HepG2 (cell line): ENCODE data around the gene FAM171A2. TPM values are rescaled to one million over a fixed set of nuclear protein-coding genes. Genes with fewer than 3 reads are reported as not detected.

Source experiments
- ATAC-seq: fragments of 200-7000 bp; cut with Tn5 transposase; 3 replicates; pipeline ENCODE4 v1.9.1; 2020; ENCODE audit warnings: mild to moderate bottlenecking, moderate library complexity
- BruUV-seq: library from RNA; stranded (reverse); fragments of 400-500 nt; replicated peaks from 2 replicates; lab custom pipeline; 2021; lab: Mats Ljungman, UMichigan
- CTCF ChIA-PET: fragments of 300-600 bp; formaldehyde crosslinking; extraction: SDS; loops from one replicate; lab custom pipeline; 2021; ENCODE audit warnings: low total read pairs, inconsistent platforms, low intra/inter-chr PET ratio; lab: Yijun Ruan, JAX
- POLR2A ChIA-PET: fragments of 350-600 bp; sonication (Branson Sonifier 250); formaldehyde crosslinking; loops from one replicate; lab custom pipeline; 2020; ENCODE audit warnings: antibody characterized with exemption, inconsistent platforms; lab: Yijun Ruan, JAX
- DNase-seq: peaks from one replicate; pipeline ENCODE4 v3.0.0-alpha.2; 2015; ENCODE audit warnings: low spot score
- FAIRE-seq: peaks from 3 replicates; lab custom pipeline; 2011; peaks lifted over from hg19 to GRCh38; lab: Jason Lieb, UNC
- H2AFZ ChIP-seq: one replicate; pipeline ENCODE4 v1.6.1; 2011; ENCODE audit warnings: low read length, inconsistent platforms
- H3K27ac ChIP-seq: fragments of 300-600 bp; 3 replicates; pipeline ENCODE4 v1.8.0; 2011; ENCODE audit warnings: mixed run types, mild to moderate bottlenecking, mixed read lengths, low read length, inconsistent platforms; ENCODE audit not compliant: insufficient read depth; ENCODE audit errors: extremely low read length
- H3K27me3 ChIP-seq, 2 experiments: fragments of 200-600 bp in 1 of 2; 2 replicates in 1 of 2; 3 replicates in 1 of 2; pipeline versions ENCODE4 v1.6.0 to v1.8.0; 2011; ENCODE audit warnings: low read length in 2 of 2, mild to moderate bottlenecking in 2 of 2, moderate library complexity in 2 of 2, inconsistent platforms in 1 of 2; ENCODE audit not compliant: insufficient read depth in 2 of 2, control insufficient read depth in 1 of 2
- H3K36me3 ChIP-seq, 2 experiments: fragments of 200-600 bp in 1 of 2; replicated peaks in 1 of 2; 2 replicates in 1 of 2; 3 replicates in 1 of 2; pipeline versions ENCODE4 v1.5.1 to v1.8.0; 2011; ENCODE audit warnings: low read length in 2 of 2, inconsistent platforms in 1 of 2; ENCODE audit not compliant: insufficient read depth in 2 of 2, control insufficient read depth in 1 of 2
- H3K4me1 ChIP-seq: 2 replicates; pipeline ENCODE4 v1.5.1; 2012; ENCODE audit warnings: low read length, inconsistent platforms; ENCODE audit not compliant: insufficient read depth
- H3K4me2 ChIP-seq: 2 replicates; pipeline ENCODE4 v1.6.0; 2011; ENCODE audit warnings: low read depth, low read length, inconsistent platforms
- H3K4me3 ChIP-seq, 3 experiments: fragments of 200-600 bp in 1 of 3; sonication (generic), shearing (Covaris generic) in 1 of 3; replicated peaks in 1 of 3; 2 replicates each; pipeline ENCODE4 v1.5.1; 2011 to 2016; ENCODE audit warnings: low read length in 3 of 3, inconsistent platforms in 2 of 3, low read depth in 2 of 3, mild to moderate bottlenecking in 2 of 3, control low read depth in 1 of 3, mixed read lengths in 1 of 3; ENCODE audit not compliant: insufficient read depth in 1 of 3
- H3K79me2 ChIP-seq: one replicate; pipeline ENCODE4 v1.6.1; 2011; ENCODE audit warnings: low read length, inconsistent platforms; ENCODE audit not compliant: insufficient read depth
- H3K9ac ChIP-seq: 2 replicates; pipeline ENCODE4 v1.6.0; 2011; ENCODE audit warnings: mild to moderate bottlenecking, low read depth, low read length, inconsistent platforms; ENCODE audit not compliant: insufficient read depth
- H3K9me3 ChIP-seq: 2 replicates; pipeline ENCODE4 v1.5.1; 2012; ENCODE audit warnings: mild to moderate bottlenecking, low read length
- H4K20me1 ChIP-seq: 2 replicates; pipeline ENCODE4 v1.6.0; 2011; ENCODE audit warnings: inconsistent platforms, mild to moderate bottlenecking, low read length, moderate library complexity; ENCODE audit not compliant: insufficient read depth
- FOXO4 ChIP-seq: sonication (generic); formaldehyde crosslinking; conservative IDR thresholded peaks from 2 replicates; pipeline ENCODE4 v1.8.1; 2023; ENCODE audit warnings: missing genetic modification reagents
- NAIF1 ChIP-seq: sonication (generic); formaldehyde crosslinking; IDR thresholded peaks from 2 replicates; pipeline ENCODE4 v1.5.0; 2020; ENCODE audit warnings: mild to moderate bottlenecking, missing genetic modification reagents, borderline replicate concordance
- SAP130 ChIP-seq: IDR thresholded peaks from 2 replicates; pipeline ENCODE4 v1.6.1; 2016; ENCODE audit warnings: low read depth
- SIX4 ChIP-seq: sonication (generic); formaldehyde crosslinking; IDR thresholded peaks from 2 replicates; pipeline ENCODE4 v1.4.0; 2020; ENCODE audit warnings: missing genetic modification reagents
- THAP7 ChIP-seq: sonication (generic); formaldehyde crosslinking; IDR thresholded peaks from 2 replicates; pipeline ENCODE4 v1.8.1; 2023; ENCODE audit warnings: mild to moderate bottlenecking, missing genetic modification reagents
- ZFX ChIP-seq: sonication (generic); formaldehyde crosslinking; IDR thresholded peaks from 2 replicates; pipeline ENCODE4 v1.4.0; 2020; ENCODE audit warnings: mild to moderate bottlenecking, low read depth, missing genetic modification reagents, moderate library complexity
- ZNF180 ChIP-seq: sonication (generic); formaldehyde crosslinking; IDR thresholded peaks from 2 replicates; pipeline ENCODE4 v1.4.0; 2020; ENCODE audit warnings: low read depth, missing genetic modification reagents, borderline replicate concordance
- ZNF331 ChIP-seq: sonication (generic); formaldehyde crosslinking; IDR thresholded peaks from 2 replicates; pipeline ENCODE4 v1.4.0; 2020; ENCODE audit warnings: missing genetic modification reagents
- ZNF678 ChIP-seq: sonication (generic); formaldehyde crosslinking; IDR thresholded peaks from 2 replicates; pipeline ENCODE4 v1.4.0; 2020; ENCODE audit warnings: mild to moderate bottlenecking, missing genetic modification reagents
- ZNF788 ChIP-seq: sonication (generic); formaldehyde crosslinking; IDR thresholded peaks from 2 replicates; pipeline ENCODE4 v1.5.0; 2020; ENCODE audit warnings: mild to moderate bottlenecking, missing genetic modification reagents, borderline replicate concordance
- ZNF891 ChIP-seq: sonication (generic); formaldehyde crosslinking; IDR thresholded peaks from 2 replicates; pipeline ENCODE4 v1.5.0; 2020; ENCODE audit warnings: mild to moderate bottlenecking, missing genetic modification reagents
- ZSCAN22 ChIP-seq: sonication (generic); formaldehyde crosslinking; IDR thresholded peaks from 2 replicates; pipeline ENCODE4 v1.4.0; 2020; ENCODE audit warnings: mild to moderate bottlenecking, missing genetic modification reagents
- WGBS: methylation state at CpG from one replicate; pipeline ENCODE4 v1.1.6; 2017; ENCODE audit warnings: low lambda C conversion rate; 5-methylcytosine and 5-hydroxymethylcytosine counted together
- in situ Hi-C: cut with HindIII; loops from 2 replicates; pipeline ENCODE4 v1.10.0; 2017; ENCODE audit warnings: low pct_unique_long_range_greater_than_20kb; ENCODE audit not compliant: extremely low pct_ligation_motif_present
- intact Hi-C: fragments of 100-400 bp; cut with micrococcal nuclease; formaldehyde crosslinking; loops from one replicate; pipeline ENCODE4 v1.10.0; 2022; ENCODE audit not compliant: unreplicated experiment
- polyA plus RNA-seq, 8 experiments: library from polyadenylated mRNA; depleted of rRNA in 3 of 8; stranded (reverse) in 7 of 8; unstranded in 1 of 8; fragments of >200 nt; fragmentation: Illumina TruSeq in 4 of 8; extraction: Trizol in 4 of 8; gene quantifications; 2 replicates each; pipeline versions ENCODE4 v1.2.1 to v1.2.3, GENCODE V29; 2011 to 2016; ENCODE audit warnings: low read depth in 4 of 8, missing spikeins in 1 of 8, mixed read lengths in 1 of 8; ENCODE audit not compliant: insufficient read depth in 1 of 8
- total RNA-seq, 5 experiments: library from RNA; depleted of rRNA; stranded (reverse); fragments of >200 nt; fragmentation: Illumina TruSeq; extraction: Trizol; gene quantifications; 2 replicates each; pipeline ENCODE4 v1.2.3, GENCODE V29; 2016; ENCODE audit warnings: low read depth in 1 of 5
- TF ChIP-seq, protein P1 (sequence below): sonication (generic); formaldehyde crosslinking; IDR thresholded peaks from 2 replicates; pipeline ENCODE4 v1.8.1; 2022; ENCODE audit warnings: mild to moderate bottlenecking, missing genetic modification reagents
- TF ChIP-seq, protein P2 (sequence below): sonication (generic); formaldehyde crosslinking; IDR thresholded peaks from 2 replicates; pipeline ENCODE4 v1.9.0; 2022; ENCODE audit warnings: low read depth, missing genetic modification reagents

FAM171A2 gene
- total and polyA plus RNA-seq, 2 of the 13 experiments (the other 11 are each of a cell fraction or from before 2014, with no cell fraction given): 1.8 to 3.6 TPM

- Histone ChIP-seq H3K27me3 (peaks cover 9 to 33% of the 10 kb centered on the region in 2 experiments; a peak in 4 of 5 replicates), H3K4me3 (no peak overlapping the region), H3K4me1 (peaks cover 38% of the 10 kb centered on the region), H3K9me3 (no peaks in the 10 kb centered on the region), H2AFZ (no peak overlapping the region), H3K27ac (no peak overlapping the region), H3K9ac (no peak overlapping the region), H3K79me2 (no peaks in the 10 kb centered on the region), H4K20me1 (no peaks in the 10 kb centered on the region), H3K4me2 (no peak overlapping the region), H3K36me3 (no peaks in the 10 kb centered on the region)
- no TSS peak for BruUV-seq
- DNase-seq (no peak), ATAC-seq (no peak), FAIRE-seq (no peak)
- in situ Hi-C loops (no loop called here), intact Hi-C loops (no loop called here)
- CTCF ChIA-PET: no interaction called here
- POLR2A ChIA-PET: no interaction called here
- TF ChIP-seq ZNF331 (CRISPR knock-in tag) (no peak), ZNF180 (CRISPR knock-in tag) (no peak), ZSCAN22 (CRISPR knock-in tag) (no peak), SIX4 (CRISPR knock-in tag) (no peak), SAP130 (CRISPR knock-in tag) (no peak), NAIF1 (CRISPR knock-in tag) (no peak)
- 47% methylated on average over 2 of the region's 2 CpGs for WGBS
Measured at GRCh38 chr17:44387804-44388203, 24.2 kb upstream of the FAM171A2 start.

GRCh38 chr17:44386182-44386525, 22.5 kb upstream of the FAM171A2 start:
- CTCF ChIA-PET: no interaction called here
- TF ChIP-seq ZNF788 (0 out of 2 replicates have a peak, but pooled peaks have one; percentile 6), ZNF678 (CRISPR knock-in tag) (no peak), FOXO4 (CRISPR knock-in tag) (0 out of 2 replicates have a peak, but pooled peaks have one; percentile 42), ZNF891 (CRISPR knock-in tag) (no peak), ZFX (CRISPR knock-in tag) (0 out of 2 replicates have a peak, but pooled peaks have one; percentile 9), THAP7 (CRISPR knock-in tag) (0 out of 2 replicates have a peak, but pooled peaks have one; percentile 8)
- TF ChIP-seq, protein P1, sequence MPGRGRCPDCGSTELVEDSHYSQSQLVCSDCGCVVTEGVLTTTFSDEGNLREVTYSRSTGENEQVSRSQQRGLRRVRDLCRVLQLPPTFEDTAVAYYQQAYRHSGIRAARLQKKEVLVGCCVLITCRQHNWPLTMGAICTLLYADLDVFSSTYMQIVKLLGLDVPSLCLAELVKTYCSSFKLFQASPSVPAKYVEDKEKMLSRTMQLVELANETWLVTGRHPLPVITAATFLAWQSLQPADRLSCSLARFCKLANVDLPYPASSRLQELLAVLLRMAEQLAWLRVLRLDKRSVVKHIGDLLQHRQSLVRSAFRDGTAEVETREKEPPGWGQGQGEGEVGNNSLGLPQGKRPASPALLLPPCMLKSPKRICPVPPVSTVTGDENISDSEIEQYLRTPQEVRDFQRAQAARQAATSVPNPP (CRISPR knock-in tag): no peak
- TF ChIP-seq, protein P2, sequence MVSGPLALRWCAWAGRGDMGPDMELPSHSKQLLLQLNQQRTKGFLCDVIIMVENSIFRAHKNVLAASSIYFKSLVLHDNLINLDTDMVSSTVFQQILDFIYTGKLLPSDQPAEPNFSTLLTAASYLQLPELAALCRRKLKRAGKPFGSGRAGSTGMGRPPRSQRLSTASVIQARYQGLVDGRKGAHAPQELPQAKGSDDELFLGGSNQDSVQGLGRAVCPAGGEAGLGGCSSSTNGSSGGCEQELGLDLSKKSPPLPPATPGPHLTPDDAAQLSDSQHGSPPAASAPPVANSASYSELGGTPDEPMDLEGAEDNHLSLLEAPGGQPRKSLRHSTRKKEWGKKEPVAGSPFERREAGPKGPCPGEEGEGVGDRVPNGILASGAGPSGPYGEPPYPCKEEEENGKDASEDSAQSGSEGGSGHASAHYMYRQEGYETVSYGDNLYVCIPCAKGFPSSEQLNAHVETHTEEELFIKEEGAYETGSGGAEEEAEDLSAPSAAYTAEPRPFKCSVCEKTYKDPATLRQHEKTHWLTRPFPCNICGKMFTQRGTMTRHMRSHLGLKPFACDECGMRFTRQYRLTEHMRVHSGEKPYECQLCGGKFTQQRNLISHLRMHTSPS (CRISPR knock-in tag): 0 out of 2 replicates have a peak, but pooled peaks have one; percentile 2

More at GRCh38 chr17:44386182-44386525, 22.5 kb upstream of the FAM171A2 start:
- 82% methylated on average over 2 of the region's 10 CpGs for WGBS
- peak; percentile 12 for FAIRE-seq
- Histone ChIP-seq H3K9me3 (no peaks in the 10 kb centered on the region), H3K4me1 (peaks cover 38% of the 10 kb centered on the region), H3K27me3 (peaks cover 11 to 48% of the 10 kb centered on the region in 2 experiments), H3K79me2 (no peaks in the 10 kb centered on the region), H3K4me2 (peak overlapping the region; percentile 96), H4K20me1 (no peaks in the 10 kb centered on the region), H2AFZ (peak overlapping the region; percentile 13), H3K4me3 (peak overlapping the region; percentile 58 to 83 (median 61); a peak in 5 of 6 replicates), H3K36me3 (no peaks in the 10 kb centered on the region), H3K9ac (no peak overlapping the region), H3K27ac (no peak overlapping the region)
- POLR2A ChIA-PET: interaction anchor here (0.5 to 1.6 kb wide), 2 partner anchors 14 to 811 kb away, joined by 3 to 6 read pairs; no protein-coding TSS in a partner anchor
- no peak for DNase-seq
- no peak for ATAC-seq
- in situ Hi-C loops: no loop called here
- intact Hi-C loops: no loop called here
- BruUV-seq: no TSS peak
